ENCODE data around the gene HMCN1.
A peak's percentile ranks its signal among the peaks of the same experiment; 100 is the strongest.
"Not testable (repeated sequence)": the region's sequence is repeated elsewhere in the genome, so short reads cannot be mapped to it uniquely, and the experiment has no call there.

Gene HMCN1

DNA sequence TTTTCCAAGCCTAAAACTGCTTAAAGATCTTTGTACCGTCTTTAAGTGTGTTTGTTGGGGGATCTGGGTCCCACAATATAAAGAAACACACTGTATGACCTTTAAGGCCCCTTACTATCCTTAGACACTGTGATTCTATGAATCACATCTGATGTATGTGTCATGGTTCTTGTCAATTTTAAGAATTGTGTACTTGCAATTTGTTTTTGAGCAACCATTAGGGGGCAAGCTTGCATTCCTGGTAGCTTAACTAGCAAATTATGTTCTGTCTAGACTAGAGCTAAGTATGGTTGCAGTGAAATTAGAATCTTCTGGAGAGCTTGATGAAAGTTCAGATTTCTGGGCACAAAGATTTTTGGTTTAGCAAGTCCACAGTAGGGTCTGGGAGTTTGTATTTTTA is 421.4 kb downstream of the HMCN1 start:
- no peak for DNase-seq (ENCODE audit: low spot score)

DNA sequence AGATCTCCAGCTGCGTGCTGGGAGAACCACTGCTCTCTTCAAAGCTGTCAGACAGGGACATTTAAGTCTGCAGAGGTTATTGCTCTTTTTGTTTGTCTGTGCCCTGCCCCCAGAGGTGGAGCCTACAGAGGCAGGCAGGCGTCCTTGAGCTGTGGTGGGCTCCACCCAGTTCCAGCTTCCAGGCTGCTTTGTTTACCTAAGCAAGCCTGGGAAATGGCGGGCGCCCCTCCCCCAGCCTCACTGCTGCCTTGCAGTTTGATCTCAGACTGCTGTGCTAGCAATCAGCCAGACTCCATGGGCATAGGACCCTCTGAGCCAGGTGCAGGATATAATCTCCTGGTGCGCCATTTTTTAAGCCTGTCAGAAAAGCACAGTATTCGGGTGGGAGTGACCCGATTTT is 428.7 kb downstream of the HMCN1 start:
- DNase-seq (ENCODE audit: low spot score): not testable (repeated sequence)

GRCh38 chr1:186164773-186165172 is 430.6 kb downstream of the HMCN1 start:
- DNase-seq (ENCODE audit: low spot score): no peak

GRCh38 chr1:186165303-186165702 is 431.1 kb downstream of the HMCN1 start:
- DNase-seq (ENCODE audit: low spot score): no peak

- no peak for DNase-seq (ENCODE audit: low spot score)
These were observed 433.0 kb downstream of the HMCN1 start for GRCh38 chr1:186167096-186167668.

GRCh38 chr1:186175588-186175987 is 441.4 kb downstream of the HMCN1 start:
- DNase-seq (ENCODE audit: low spot score): no peak

DNA sequence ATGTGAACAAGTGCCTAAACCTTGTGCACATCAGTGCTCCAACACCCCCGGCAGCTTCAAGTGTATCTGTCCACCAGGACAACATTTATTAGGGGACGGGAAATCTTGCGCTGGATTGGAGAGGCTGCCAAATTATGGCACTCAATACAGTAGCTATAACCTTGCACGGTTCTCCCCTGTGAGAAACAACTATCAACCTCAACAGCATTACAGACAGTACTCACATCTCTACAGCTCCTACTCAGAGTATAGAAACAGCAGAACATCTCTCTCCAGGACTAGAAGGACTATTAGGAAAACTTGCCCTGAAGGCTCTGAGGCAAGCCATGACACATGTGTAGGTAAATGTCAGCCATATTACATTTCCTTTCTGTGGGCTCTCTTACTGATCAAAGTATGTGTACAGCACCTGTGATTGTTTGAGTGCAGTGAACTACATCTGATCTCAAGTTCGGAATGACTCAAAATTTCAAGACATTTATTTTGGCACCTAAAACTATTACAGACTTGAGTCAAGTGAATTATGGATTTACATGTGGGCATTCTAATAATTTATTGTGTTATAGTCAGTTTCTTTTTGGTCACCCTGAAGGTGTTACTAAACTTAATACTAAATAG is 444.3 kb downstream of the HMCN1 start:
- no peak for DNase-seq (ENCODE audit: low spot score)

DNA sequence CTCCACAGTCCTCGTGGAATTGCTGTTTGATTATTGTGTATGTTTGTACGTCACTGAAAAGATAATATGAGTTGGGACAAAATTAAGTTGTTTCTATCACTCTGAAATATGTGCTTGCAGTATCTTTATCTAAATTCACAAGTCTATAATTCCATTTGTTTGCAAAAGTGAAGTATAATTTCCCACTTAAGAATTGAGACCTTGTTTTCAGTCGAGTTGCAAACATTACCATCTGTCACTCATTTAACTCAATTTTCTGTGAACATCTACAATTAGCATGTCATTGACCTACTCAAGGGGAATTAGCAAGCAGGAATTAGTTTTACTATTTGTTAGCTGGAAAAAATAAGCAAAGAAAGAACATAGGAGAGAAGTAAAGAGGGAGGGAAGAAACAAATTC is 445.0 kb downstream of the HMCN1 start:
- DNase-seq (ENCODE audit: low spot score): no peak

- DNase-seq (ENCODE audit: low spot score): no peak
These were observed 449.0 kb downstream of the HMCN1 start for GRCh38 chr1:186183219-186183618.

DNA sequence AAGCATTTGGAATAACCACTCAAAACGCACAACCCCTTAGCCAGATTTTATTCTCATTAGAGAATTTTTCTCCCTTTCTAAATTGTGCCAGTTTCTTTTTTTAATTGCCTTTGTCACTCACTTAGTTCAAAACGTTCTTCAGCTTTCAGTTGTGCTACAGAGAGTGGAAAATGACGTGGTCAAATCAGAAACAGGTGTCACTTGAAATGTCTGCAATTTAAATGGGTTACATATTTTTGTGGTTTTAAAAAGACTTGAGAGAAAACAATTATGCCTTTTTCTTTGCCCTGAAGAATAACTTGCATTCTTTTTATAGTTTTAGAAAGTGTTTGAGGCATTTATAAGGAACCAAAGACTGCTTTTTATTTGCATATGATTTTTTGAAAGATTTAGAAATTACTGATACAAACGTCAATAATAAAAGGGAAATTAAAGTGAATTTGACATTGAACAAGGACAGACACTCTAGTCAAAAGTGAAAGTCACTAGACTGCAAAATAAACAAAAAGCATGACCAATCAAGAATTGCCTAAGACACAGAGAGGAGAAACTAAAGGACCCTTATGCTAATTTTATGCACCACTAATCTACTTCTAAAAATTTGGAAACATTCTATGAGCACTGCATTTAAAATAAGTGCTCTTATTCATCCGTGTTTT is 449.9 kb downstream of the HMCN1 start:
- no peak for DNase-seq (ENCODE audit: low spot score)

DNA sequence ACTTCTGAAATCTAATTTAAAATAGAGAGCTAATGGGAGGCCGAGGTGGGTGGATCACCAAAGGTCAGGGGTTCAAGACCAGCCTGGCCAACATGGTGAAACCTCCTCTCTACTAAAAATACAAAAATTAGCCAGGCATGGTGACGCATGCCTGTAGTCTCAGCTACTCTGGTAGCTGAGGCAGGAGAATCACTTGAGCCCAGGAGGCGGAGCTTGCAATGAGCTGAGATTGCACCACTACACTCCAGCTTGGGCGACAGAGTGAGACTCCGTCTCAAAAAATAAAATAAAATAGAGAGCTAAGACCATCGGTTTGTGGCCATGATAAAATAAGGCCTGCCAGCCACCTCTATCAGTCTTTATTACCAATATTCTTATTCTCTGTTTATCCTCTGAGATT is 452.1 kb downstream of the HMCN1 start:
- DNase-seq (ENCODE audit: low spot score): not testable (repeated sequence)

DNA sequence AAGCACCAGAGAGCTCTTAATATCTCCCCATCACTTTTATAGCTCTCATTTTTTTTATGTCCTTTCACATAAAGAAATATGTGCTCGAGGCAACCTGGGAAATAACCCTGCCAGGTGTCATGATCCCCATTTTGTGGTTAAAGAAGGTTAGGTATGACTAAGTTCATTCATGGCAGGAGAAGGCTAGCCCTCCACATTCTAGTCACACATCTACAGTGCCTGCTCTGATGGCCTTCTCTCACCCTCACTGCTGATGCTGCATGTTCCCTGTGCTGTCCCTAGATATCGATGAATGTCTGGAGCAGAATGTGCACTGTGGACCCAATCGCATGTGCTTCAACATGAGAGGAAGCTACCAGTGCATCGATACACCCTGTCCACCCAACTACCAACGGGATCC is 453.4 kb downstream of the HMCN1 start:
- no peak for DNase-seq (ENCODE audit: low spot score)

DNA sequence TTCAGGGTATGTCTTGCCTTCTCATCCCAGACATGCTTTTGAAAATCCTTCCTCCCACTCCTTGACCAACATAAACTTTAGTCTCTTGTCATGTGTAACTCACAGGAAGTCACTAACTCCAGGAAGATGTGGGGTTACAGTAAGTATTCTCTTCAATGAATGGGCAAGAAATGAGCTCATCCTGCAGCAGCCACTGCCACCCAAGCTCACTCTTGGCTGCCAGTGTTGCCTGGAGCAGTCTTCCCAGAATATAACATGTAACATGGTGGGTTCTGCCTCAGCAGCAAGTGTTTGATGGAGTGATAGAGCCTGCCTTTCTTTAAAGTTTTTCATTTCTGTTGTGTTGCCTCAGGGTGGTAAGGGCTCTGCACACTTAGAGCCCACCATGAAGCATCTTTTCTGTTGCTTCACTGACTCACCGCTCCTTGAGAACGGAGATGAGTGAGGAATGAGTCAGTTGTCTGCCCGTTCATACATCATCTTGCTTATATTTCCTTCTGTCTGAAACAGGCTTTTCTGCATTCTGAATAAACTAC is 453.9 kb downstream of the HMCN1 start:
- DNase-seq (ENCODE audit: low spot score): no peak

DNA sequence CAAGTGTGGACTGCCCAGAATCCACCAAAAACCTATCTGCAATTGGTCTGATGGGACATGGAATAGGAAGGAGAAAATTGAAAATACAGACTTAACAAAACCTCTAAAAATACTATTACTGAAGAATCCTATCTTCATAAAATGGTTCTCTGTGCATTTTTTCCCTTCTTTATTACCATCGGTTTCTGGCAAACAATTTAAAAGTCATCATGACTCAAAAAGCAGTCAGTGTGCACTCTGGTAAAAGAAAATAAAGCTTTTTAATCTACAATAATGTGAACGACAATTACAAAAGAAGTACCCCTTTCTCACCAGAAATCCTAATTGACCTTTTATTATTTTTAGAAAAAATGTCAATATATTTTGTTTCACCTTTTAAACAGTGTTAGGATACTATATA is 454.5 kb downstream of the HMCN1 start:
- no peak for DNase-seq (ENCODE audit: low spot score)

GRCh38 chr1:186189156-186189555 is 455.0 kb downstream of the HMCN1 start:
- DNase-seq (ENCODE audit: low spot score): no peak

- DNase-seq (ENCODE audit: low spot score): no peak
These were observed 457.3 kb downstream of the HMCN1 start for GRCh38 chr1:186191511-186191910.

DNA sequence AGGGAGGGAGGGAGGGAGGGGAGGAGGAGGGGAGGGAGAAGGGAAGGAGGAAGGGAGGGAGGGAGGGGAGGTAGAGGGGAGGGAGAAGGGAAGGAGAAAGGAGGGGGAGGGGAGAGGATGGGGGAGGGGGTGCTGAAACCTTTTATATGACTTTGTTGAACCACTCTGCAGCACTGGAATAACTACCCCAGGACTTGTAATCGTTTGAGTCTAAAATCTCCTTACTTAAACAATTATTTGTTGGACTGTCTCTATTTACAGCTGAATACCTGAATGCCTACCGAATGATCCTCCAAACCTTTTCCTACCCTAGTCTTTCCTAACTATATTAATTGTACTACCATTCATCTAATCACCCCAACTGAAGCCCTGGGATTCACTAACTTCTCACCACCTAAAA is 459.0 kb downstream of the HMCN1 start:
- no peak for DNase-seq (ENCODE audit: low spot score)

DNA sequence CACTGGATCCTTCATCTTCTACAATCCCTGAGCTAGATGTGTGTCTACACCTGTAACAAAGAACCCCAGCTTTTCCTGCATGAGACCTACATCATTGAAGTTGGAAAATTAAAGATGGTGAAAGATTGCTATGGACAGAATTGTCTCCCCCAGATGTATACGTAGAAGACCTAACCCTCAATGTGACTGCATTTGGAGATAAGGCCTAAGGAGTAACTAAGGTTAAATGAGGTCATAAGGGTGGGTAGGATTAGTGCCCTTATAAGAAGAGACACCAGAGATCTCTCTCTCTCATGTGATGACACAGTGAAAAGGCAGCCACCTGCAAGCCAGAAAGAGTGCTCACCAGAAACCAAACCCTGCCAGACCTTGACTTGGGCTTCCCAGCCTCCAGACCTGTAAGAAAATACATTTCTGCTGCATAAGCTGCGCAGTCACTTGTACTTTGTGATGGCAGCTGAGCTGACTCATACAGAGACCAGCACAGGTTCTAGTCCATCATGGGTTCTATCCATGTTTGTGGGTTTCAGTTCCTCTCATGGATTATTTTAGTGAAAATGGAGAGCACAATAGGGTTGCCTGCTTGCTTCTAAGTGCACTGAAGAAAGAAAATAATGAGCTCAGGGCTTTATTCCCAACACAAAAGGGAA is 460.0 kb downstream of the HMCN1 start:
- no peak for DNase-seq (ENCODE audit: low spot score)

- DNase-seq (ENCODE audit: low spot score): peak; percentile 5
These were observed 461.3 kb downstream of the HMCN1 start for GRCh38 chr1:186195377-186195931.

DNA sequence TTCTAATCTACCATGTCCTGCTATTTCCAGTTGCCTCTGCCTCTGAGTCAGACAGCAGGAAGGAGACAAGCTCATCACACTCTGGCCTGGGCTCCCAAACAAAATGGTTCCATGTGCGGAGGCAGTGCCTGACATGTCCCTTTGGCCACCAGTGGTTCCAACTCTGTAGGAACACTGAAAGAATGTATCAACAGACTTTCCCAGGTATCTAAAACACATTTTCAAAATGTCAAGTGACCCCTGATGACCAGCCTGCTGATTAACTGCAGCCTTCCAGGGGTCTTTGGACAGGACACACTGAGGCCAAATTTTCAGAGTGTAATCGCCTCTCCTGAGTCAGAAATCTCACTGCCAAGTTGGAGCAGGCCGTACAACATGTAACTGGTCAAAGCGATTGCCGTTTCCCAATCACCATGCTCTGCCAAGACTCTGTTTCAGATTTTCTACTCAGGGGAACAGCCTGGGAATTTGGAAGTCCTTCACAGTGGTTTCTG is 468.1 kb downstream of the HMCN1 start:
- DNase-seq (ENCODE audit: low spot score): no peak

GRCh38 chr1:186202776-186203175 is 468.6 kb downstream of the HMCN1 start:
- no peak for DNase-seq (ENCODE audit: low spot score)

DNA sequence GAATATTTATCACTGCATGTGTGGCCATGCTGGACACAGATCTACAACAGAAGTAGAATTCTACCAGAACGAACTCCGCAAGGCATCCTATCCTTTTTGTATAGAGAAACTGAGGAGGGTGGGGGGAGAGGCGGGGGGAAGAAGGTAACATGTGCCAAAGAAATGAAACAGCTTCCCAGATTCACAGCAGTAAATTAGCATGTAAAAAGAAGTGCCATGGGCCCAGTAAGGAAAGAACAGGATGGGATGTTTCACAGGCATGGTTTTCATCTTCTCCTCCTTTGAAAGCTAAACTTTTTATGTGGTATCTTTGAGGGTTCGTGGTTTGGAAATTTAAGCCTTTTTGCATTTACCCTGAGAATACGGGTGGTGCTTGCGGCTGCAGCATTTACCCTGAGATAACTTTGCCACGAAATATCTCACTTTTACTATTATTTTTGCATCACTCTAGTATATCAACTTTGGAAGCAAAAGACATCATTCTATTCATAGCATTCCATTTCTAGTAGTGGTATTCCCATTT is 471.9 kb downstream of the HMCN1 start:
- no peak for DNase-seq (ENCODE audit: low spot score)
